Measurements from ENCODE around the gene IGFN1.
A peak's percentile ranks its signal among the peaks of the same experiment; 100 is the strongest.
"Not testable (repeated sequence)": the region's sequence is repeated elsewhere in the genome, so short reads cannot be mapped to it uniquely, and the experiment has no call there.

The IGFN1 gene

DNA sequence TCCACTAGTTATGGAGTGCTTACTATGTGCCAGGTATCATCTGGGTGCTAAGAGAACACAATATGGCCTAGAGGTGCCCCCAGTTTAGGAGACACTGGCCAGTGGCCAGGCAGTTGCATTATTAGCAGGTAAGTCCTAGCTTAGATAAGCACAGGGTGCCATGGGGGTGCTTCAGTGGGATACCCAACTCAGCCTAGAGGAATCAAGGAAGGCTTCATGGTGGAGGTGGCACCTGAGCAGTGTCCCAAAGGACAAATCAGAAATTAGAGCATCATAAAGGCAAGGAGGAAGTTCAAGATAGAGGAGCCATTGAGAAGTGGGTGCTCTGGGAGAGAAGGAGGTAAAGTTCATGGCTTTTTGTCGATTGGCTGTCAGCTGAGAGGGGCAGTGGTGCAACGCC lies 60.8 kb downstream of the IGFN1 start:
- no peak for DNase-seq

DNA sequence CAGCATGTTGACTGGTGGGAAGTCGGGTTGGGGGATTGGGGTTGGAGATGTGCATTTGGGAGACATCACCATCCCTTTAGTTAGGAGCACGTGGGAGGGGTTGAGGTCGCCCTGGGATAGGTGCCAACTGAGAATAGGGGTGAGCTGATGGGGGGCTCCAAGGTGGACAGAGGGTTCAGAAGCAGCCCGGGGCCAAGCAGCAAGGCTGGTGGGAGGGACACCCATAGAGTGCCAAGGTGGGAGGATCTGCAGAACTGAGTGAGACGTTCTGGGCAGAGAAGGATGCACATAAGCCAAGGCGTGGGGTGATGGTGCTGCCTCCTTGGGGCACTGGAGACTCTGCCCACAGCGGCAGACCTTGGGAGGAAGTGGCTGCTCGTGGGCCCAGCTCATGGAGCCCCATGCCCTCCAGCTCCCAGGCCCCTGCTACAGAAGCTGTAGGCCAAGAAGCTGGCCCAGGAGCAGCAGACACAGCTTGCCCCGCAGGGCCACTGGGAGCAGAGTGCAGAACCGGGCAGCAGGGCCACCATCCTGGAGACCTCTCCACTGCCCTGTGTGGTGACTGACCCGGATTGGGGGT lies 61.3 kb downstream of the IGFN1 start:
- no peak for DNase-seq

DNA sequence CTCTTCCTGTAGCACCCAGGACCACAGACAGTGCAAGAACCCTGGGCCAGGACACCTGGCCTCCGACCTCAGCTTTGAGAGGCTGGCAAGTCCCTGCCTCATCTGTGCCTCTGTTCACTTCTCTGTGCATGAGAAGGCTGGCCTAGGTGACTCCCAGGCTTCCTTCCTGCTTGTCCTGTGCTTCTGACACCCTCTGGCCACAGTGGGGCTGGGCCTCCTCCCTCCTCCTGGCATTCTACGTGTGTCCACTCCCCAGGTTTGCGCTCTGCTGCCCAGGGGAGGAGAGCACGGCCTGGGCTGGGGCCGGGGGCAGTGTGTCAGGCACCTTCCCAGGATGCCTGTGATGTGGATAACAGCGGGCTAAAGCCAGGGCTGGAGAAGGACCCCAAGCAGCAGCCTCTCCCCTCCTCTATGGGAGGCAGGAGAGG lies 62.3 kb downstream of the IGFN1 start:
- DNase-seq, result no peak

DNA sequence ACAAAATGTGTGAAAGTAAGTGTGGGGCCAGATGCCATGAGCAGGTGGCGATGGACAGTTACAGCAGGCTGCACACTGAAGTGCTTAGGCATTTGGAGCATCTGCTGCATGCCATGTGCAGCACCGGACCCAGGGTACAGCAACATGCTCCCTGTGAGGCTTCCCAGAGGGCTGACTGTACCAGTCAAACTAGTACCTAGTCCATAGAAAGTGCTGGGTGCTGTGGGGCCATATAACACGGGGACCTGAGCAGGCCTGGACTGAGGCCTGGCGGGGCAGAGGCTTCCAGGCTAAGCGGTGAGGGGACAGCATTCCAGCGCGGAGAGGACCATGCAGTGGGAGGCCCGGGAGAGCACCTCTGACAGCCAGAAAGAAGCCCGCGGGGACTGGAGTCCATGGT lies 62.8 kb downstream of the IGFN1 start:
- DNase-seq, result no peak

DNA sequence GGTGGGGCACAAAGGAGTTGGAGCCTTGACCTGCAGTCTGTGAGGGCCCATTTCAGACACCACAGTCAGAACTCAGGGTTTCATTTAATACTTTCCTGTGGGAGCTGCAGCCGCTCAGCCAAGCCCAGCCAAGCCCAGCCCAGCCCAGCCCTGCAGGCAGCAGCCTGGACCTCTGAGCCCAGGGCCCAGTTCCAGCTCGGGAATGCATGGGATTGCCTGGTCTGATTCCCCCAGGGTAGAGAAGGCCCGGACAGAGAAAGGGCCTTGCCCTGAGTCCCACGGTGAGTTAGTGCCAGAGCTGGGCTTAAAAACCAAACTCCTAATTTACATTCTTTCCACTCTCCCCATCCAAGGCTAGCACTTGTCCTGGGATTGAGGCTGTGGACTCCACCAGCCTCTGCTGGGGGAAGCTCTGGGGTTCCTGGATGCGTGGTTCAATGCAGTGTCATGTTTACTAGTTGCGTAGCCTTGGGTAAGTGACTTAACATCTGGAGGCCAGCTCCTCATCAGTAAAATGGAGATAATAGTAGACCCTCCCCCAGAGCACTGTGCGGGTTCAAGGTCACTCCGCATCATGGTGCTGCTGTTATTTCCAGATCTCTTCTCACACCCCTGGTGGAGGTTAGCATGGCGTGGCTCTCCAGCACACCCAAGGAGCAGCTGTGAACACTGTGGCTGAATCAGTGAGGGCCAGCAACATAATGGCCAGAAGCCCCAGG lies 63.4 kb downstream of the IGFN1 start:
- no peak for DNase-seq

DNA sequence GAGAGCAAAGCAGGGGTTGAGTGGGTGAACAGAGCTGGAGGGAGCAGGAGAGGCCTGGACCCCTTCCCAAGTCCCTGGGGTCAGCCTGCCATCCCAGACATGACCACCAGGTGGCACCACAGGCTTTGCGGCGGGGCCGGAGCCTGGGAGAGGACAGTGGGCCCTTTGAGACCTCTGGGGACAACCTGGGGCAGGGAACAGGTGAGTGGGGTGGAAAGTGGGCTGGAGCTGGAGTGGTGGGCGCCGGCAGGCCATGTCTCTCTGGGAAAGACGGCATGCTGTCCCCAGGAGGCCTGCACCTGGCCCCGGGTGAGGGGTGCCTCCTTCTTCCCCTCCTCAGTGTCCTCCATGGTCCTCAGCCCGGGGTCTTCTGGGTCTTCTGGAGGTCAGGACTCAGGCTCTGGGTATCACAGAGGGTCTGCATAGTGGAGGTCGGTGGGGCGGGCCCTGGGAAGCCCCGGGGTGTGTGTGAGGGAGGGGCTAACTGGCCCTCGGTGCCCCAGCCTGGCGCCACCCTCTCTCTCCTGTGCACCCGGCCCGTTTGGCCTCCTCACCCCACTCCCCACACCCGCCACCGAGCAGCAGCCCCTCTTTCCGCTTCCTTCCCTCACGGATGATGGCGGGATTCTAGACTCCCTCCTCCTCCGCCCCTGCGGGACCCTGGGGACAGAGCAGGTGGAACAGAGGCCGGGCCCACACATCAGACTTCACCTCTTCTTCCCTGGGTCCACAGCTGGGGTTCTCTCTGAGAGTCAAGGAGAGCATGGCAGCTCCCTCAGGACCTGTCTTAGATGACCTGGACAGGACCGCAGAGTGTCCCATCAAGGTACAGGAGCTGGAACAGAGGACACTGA lies 64.2 kb downstream of the IGFN1 start:
- DNase-seq, result no peak

- no peak for DNase-seq
Measured at GRCh38 chr1:201255479-201256362, 65.1 kb downstream of the IGFN1 start.

DNA sequence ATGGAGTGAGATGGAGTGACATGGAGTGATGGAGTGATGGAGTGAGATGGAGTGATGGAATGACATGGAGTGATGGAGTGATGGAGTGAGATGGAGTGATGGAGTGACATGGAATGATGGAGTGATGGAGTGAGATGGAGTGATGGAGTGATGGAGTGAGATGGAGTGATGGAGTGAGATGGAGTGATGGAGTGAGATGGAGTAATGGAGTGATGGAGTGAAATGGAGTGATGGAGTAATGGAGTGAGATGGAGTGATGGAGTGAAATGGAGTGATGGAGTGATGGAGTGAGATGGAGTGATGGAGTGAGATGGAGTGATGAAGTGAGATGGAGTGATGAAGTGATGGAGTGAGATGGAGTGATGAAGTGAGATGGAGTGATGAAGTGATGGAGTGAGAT lies 67.5 kb downstream of the IGFN1 start:
- DNase-seq, result not testable (repeated sequence)

DNA sequence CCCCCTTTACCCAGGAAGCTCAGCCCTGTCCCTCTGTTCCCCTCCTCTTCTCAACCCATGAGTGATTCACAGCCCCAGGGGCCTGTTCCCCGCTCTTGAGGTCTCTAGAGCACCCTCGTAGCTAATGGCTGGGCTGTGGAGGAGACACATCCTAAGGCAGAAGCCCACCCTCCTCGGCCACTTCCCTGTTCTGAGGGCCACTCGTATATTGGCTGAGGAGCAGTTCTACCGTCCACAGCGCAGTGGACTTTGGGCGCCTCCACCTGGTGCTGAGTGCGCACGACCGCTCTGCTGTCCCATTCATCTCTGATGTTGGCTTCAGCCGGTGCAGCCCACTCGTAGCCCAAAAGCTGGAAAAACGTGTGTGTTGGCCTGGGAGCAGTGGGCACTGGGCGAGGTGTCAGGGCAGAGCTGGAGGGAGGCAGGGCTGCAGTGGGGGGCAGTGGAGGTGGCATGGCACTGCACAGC lies 68.2 kb downstream of the IGFN1 start:
- no peak for DNase-seq

DNA sequence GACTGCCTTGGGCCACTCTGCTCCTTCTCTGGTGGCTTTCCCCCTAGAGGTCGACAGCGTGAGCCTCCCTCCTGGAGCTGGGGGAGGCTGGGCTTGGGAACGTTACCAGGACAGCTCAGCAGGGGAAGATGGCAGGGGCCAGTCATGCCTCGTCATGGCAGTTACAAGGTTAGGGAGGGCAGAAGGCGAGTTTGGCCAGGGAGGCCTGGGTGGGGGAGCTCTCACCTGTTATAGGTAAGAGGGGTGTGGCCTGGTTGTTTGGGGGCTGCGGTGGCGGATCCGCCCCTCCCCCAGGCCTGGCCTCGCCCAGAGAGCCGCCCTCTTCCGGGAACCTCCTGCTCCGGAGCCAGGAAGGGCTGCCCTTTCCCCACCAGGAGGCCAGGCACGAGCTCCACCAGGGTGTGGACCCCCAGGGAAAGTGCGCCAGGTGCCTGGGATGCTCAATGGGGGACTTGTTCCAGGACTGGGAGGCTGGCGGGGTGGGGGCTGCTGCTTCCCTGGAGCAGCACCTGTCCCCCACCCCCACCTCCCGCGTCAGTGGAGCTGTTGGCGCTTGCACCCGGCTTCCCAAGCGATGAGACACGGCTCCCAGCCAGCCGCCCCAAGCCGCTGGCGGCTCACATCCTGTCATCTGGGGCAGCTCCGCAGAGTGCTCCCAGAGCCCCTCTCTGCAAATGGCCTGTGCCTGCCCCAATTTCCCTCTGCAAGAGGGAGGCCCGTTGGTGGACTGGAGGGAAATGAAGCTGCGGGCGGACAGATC lies 69.0 kb downstream of the IGFN1 start:
- DNase-seq, result peak; percentile 34

DNA sequence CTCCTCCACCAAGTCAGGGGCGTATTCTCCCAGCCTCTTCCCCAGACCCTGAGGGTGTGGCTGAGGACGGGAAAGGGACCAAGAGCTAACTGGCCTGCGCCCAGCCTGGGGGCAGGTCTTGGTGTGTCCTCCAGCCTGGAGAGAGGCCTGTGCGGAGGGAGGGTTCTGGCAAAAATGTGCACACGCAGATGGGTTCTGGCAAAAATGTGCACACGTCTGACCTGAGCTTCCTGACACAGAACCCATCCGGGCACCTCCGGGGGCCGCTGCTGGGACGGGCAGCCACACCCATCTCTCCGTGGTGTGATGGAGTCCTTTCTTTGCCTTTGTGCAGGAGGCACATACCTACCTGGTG lies 69.6 kb downstream of the IGFN1 start:
- no peak for DNase-seq

GRCh38 chr1:201260648-201261311 lies 70.2 kb downstream of the IGFN1 start:
- DNase-seq, result no peak

DNA sequence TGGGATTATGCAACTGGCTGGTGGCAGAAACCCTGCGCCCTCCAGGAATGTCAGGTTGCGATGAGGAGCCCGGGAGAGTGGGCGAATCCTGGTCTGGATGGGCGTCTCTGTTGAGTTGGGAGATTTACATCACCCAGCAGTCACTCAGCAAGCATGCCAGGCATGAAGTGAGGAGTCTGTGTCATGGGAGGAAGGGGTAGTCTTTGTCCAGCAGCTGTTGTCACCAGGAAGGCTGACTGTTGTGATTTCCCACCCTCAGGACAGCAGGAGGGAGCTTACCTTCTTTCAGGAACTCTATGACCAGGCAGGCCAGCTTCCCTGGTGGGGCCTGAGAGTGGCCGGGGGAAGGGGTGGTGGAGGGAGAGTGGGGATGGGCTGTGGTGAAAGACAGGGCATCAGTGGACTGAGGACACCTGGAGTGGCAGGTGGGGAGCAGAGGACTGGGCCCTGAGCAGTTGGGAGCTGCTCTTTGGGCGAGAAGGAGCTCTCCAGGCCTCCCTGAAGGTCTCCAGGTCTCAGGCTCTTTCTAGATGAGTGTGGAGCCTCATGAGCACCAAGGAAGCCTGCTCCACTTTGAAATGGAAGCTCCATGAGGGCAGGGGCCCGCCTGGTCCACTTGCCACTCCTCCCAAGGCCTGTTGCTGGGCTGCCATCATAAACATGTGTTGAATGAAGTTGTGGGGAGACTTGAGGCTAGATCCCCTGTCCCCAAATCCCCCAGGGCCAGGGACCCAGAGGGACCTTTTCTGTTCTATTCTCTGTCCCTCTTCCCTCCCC lies 71.3 kb downstream of the IGFN1 start:
- no peak for DNase-seq

- no peak for DNase-seq
Measured at GRCh38 chr1:201262963-201263608, 72.5 kb downstream of the IGFN1 start.

GRCh38 chr1:201264072-201264471 lies 73.4 kb downstream of the IGFN1 start:
- no peak for DNase-seq

DNA sequence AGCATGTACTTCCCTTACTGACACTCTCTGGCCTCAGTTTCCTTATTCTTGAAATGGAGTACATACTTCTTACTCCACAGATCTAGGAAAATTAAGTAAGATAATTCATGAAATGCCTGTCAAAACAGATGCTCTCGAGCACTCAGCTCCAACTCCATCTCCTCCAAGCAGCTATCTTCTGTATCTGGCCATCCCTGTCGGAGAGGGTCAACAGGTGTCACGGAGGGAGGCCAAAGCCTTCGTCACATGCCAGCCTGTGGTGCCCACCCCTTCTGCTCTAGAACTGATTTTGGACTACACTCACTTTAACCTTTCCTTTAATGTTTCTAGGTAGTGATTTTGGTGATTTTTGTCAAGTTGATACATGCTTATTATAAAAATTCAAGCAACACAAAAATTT lies 73.9 kb downstream of the IGFN1 start:
- no peak for DNase-seq

- no peak for DNase-seq
Measured at GRCh38 chr1:201265756-201266155, 75.1 kb downstream of the IGFN1 start.

GRCh38 chr1:201266276-201266675 lies 75.7 kb downstream of the IGFN1 start:
- no peak for DNase-seq

GRCh38 chr1:201266774-201267173 lies 76.2 kb downstream of the IGFN1 start:
- DNase-seq, result no peak
